Measurements from ENCODE around the gene CLIC6. TPM values are rescaled to one million over a fixed set of nuclear protein-coding genes. Genes with fewer than 3 reads are reported as not detected.

CLIC6 gene
- total RNA-seq, 2 donors from 2014 or later = 3.4 to 7.0 TPM

- Histone ChIP-seq H3K9me3 (no peaks in the 10 kb centered on the region), H3K4me1 (replicated peaks) (no peaks in the 10 kb centered on the region), H3K27me3 (replicated peaks; ENCODE audit: insufficient read depth) (no peaks in the 10 kb centered on the region), H3K36me3 (no peaks in the 10 kb centered on the region), H3K27ac (peak overlapping the region; percentile 65 to 67), H3K4me3 (peak overlapping the region; percentile 34 to 46)
- intact Hi-C loops (cut with DNase I) = no loop called here
- WGBS = 2% methylated on average over 70 of the region's 70 CpGs
- TF ChIP-seq CTCF (IDR thresholded peaks at IDR 0.05) (no peak), POLR2AphosphoS5 (IDR thresholded peaks at IDR 0.05) (no peak), POLR2A (IDR thresholded peaks at IDR 0.05) (no peak)
- no peak for DNase-seq (ENCODE audit: low spot score)
Observed at GRCh38 chr21:34670220-34670961, 1.6 kb downstream of the CLIC6 start.

- Histone ChIP-seq H3K9me3 (no peaks in the 10 kb centered on the region), H3K27me3 (replicated peaks; ENCODE audit: insufficient read depth) (no peaks in the 10 kb centered on the region), H3K4me3 (peak overlapping the region; percentile 34 to 46), H3K4me1 (replicated peaks) (no peaks in the 10 kb centered on the region), H3K27ac (no peak overlapping the region), H3K36me3 (no peaks in the 10 kb centered on the region)
- 8% methylated on average over 8 of the region's 8 CpGs for WGBS
- intact Hi-C loops (cut with DNase I) = no loop called here
- TF ChIP-seq POLR2AphosphoS5 (IDR thresholded peaks at IDR 0.05) (no peak), POLR2A (IDR thresholded peaks at IDR 0.05) (no peak), CTCF (IDR thresholded peaks at IDR 0.05) (no peak)
- DNase-seq (ENCODE audit: low spot score) = no peak
Observed at GRCh38 chr21:34670962-34671348, 2.2 kb downstream of the CLIC6 start.

- intact Hi-C loops (cut with DNase I) = no loop called here
- Histone ChIP-seq H3K4me1 (replicated peaks) (no peaks in the 10 kb centered on the region), H3K4me3 (no peak overlapping the region), H3K27me3 (replicated peaks; ENCODE audit: insufficient read depth) (no peaks in the 10 kb centered on the region), H3K36me3 (no peaks in the 10 kb centered on the region), H3K27ac (no peak overlapping the region), H3K9me3 (no peaks in the 10 kb centered on the region)
- 74% methylated on average over 1 of the region's 1 CpG for WGBS
- TF ChIP-seq CTCF (IDR thresholded peaks at IDR 0.05) (no peak), POLR2AphosphoS5 (IDR thresholded peaks at IDR 0.05) (no peak)
- no peak for DNase-seq (ENCODE audit: low spot score)
Observed at GRCh38 chr21:34671462-34671861, 2.7 kb downstream of the CLIC6 start.

GRCh38 chr21:34671891-34672290, 3.1 kb downstream of the CLIC6 start:
- TF ChIP-seq CTCF (IDR thresholded peaks at IDR 0.05) (no peak), POLR2A (IDR thresholded peaks at IDR 0.05) (no peak), POLR2AphosphoS5 (IDR thresholded peaks at IDR 0.05) (no peak)
- H3K36me3 ChIP-seq = no peaks in the 10 kb centered on the region
- no peaks in the 10 kb centered on the region for H3K27me3 ChIP-seq (replicated peaks; ENCODE audit: insufficient read depth)
- WGBS = 78% methylated on average over 4 of the region's 4 CpGs
- no peak for DNase-seq (ENCODE audit: low spot score)
- H3K4me1 ChIP-seq (replicated peaks) = no peaks in the 10 kb centered on the region
- H3K4me3 ChIP-seq = no peak overlapping the region
- intact Hi-C loops (cut with DNase I) = no loop called here
- no peak overlapping the region for H3K27ac ChIP-seq
- H3K9me3 ChIP-seq = no peaks in the 10 kb centered on the region

GRCh38 chr21:34673006-34673405, 4.2 kb downstream of the CLIC6 start:
- WGBS = 67% methylated on average over 3 of the region's 3 CpGs

More at GRCh38 chr21:34673006-34673405, 4.2 kb downstream of the CLIC6 start:
- H3K36me3 ChIP-seq = no peaks in the 10 kb centered on the region
- no peak for TF ChIP-seq POLR2AphosphoS5 (IDR thresholded peaks at IDR 0.05)
- TF ChIP-seq POLR2A (IDR thresholded peaks at IDR 0.05) = no peak
- no peak for TF ChIP-seq CTCF (IDR thresholded peaks at IDR 0.05)
- DNase-seq (ENCODE audit: low spot score) = no peak
- no peaks in the 10 kb centered on the region for H3K9me3 ChIP-seq
- no peaks in the 10 kb centered on the region for H3K27me3 ChIP-seq (replicated peaks; ENCODE audit: insufficient read depth)
- H3K4me3 ChIP-seq = no peak overlapping the region
- H3K27ac ChIP-seq = no peak overlapping the region
- intact Hi-C loops (cut with DNase I) = no loop called here
- no peaks in the 10 kb centered on the region for H3K4me1 ChIP-seq (replicated peaks)

Data from prostate gland (tissue), 2 donors.